NCI-H2227 treated with DMSO at 0.1 percent for 48 hours (cell line): ENCODE data around the gene CNOT6.

ENCODE experiments used
- DNase-seq: peaks from one replicate; lab custom pipeline; 2025; lab: John Stamatoyannopoulos, UW

CNOT6 gene

DNA sequence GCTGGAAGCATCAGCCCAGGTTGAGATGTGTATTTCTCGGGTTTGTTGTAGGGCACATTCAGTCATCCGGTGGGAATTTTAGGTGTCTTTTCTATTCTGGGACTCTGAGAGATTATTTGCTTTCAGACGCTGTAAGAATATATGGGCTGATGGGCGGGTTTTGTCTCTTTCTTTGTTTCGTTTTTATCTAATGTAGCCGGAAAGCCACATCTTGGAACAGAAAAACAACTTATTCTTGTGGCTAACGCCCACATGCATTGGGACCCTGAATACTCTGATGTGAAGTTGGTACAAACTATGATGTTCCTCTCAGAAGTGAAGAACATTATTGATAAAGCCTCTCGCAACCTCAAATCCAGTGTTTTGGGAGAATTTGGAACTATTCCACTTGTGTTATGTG, 74.7 kb downstream of the CNOT6 start:
- no peak for DNase-seq

DNA sequence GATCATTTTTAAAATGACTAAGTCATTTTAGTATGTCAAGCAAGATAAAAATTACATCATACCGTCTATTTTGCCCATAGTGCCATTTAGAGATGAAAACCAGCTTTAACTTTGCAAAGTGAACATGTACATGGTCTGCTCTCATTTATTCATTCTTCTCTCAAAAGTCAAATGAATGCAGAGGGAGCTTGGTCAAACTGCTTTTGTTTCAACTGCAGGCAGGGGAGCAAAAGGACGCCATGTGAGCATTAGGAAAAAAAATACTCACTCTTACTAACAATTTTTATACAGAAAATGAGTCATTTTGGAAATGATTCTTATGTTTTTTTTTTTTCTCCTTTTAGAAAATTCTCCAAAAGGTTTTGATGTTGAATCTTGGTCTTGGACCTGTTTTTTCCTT, 81.4 kb downstream of the CNOT6 start:
- DNase-seq, result no peak

DNA sequence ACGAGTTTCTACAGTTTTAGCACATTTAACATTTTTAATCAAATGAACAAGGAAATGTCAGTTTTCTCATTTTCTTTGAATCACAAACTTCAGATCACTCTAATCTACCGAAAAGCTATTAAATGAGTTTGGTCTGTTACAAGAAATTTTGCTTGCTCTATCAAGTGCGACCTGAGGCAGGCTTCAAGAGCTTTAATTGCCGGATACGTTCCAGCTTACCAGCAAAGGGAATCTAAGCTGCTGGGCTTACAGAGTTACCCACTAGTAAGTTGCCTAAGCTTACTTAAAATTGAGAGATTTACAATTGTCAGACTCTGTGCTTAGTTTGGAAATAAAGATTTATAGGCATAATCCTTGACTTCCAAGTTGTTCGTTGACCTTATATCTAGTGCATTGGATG, 86.5 kb downstream of the CNOT6 start:
- no peak for DNase-seq

DNA sequence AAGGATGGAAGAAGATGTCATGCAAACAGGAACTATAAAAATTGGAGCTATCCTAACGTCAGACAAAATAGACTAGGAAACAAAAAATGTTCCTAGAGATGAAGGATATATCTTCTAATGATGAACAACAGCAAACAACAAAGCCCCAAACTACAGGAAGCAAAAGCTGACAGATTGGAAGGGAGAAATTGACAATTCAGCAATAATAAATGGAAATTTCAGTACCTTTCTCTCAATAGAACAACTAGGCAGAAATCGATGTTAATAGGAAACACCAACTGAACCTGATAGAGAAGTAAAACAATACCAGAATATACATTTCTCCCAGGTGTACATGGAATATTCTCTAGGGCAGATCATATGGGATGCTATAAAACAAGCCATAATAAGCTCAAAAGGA, 89.6 kb downstream of the CNOT6 start:
- DNase-seq, result no peak

DNA sequence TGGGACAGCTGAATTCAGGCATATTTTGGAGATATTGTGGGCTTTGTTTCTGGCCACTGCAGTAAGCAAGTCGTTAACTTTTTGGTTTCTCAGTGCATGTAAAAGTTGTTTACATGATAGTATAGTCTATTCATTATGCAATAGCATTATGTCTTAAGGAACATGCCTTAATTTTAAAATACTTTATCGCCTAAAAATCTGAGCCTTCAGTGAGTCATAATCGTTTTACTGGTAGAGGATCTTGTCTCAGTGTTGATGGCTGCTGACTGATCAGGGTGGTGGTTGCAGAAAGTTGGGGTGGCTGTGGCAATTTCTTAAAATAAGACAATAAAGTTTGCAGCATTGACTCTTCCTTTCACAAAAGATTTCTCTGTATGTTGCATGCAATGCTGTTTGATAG, 92.0 kb downstream of the CNOT6 start:
- no peak for DNase-seq

DNA sequence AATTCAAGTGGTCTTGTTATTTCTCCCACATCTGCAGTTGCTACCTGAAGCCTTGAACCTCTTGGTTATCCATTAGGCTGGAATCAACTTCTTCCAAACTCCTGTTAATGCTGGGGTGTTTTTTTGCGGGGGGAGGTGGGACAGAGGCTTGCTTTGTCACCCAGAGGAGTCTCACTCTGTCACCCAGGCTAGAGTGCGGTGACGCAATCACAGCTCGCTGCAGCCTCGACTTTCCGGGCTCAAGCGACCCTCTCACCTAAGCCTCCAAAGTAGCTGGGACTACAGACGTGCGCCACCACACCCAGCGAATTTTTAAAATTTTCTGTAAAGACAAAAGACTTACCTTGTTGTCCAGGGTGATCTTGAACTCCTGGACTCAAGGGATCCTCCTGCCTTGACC, 92.7 kb downstream of the CNOT6 start:
- no peak for DNase-seq

DNA sequence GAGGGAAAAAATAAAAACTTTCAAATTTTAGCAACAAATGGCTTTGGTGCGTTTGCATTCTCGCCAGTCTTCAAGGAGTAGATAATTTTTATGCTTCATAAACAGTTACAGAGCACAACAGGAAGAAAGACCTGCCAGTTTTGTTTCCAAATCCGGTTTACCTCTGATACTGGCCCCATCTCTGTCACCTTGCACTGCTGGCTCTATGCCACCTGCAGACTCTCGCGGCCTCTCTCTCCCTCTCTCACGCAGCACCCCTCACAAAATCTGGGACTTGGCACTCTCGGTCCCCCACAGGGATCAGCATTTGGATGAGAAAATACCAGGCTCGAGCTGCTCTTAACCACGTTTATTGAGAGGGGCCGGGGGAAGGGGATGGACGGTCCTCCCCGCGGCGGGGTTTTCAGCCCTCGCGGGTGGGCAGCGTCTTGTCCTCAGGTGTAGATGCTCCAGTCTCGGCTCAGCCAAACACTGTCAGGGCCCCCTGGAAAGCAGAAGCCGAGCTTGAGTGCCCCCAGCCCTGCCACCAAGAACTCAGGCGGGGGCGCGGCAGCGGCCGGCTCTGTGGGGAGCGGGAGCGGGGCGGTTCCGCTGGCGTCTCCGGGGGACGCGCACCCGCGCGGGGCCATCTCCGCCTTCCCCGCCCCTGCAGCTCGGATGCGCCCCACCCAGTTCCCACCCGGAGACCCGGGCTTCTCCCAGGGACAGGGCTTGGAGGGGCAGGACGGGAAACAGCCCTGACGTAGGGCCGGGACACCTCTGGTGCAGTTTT, 95.8 kb downstream of the CNOT6 start:
- no peak for DNase-seq

DNA sequence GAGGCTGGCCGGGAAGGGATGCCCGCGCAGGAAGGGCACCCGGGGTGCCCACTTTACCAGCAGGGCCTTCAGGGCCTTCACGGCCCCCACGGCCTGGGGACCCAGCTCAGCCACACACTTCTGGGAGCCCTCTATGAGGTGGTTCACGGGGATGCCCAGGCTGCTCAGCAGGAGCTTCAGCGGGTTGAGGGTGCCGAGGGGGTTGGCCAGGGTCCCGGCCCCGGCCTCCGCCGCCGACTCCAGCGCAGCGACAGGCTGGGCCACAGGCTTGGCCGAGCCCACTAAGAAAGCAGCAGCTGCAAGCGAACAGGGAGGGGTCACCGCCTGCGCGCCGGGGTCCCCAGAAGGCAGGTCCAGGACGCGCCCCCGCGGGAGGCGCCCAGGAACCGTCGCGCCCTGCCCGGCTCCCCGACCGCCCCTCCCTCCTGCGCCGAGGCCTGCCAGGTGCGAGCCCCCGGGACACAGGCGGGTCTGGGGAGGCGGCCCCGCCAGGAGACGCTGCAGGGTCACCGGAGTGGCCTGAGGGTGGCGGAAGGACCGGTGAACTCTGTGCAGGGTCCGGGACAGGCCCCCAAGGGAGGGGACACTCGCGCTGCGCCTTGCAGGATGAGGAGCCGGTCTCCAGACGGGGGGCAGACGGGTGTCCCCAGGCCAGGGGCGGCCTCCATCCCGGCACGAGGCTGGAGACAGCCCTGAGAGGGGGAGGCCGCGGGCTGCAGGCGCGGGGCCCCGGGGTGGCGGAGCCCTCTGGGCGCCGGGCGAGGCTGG, 96.5 kb downstream of the CNOT6 start:
- DNase-seq, result no peak

DNA sequence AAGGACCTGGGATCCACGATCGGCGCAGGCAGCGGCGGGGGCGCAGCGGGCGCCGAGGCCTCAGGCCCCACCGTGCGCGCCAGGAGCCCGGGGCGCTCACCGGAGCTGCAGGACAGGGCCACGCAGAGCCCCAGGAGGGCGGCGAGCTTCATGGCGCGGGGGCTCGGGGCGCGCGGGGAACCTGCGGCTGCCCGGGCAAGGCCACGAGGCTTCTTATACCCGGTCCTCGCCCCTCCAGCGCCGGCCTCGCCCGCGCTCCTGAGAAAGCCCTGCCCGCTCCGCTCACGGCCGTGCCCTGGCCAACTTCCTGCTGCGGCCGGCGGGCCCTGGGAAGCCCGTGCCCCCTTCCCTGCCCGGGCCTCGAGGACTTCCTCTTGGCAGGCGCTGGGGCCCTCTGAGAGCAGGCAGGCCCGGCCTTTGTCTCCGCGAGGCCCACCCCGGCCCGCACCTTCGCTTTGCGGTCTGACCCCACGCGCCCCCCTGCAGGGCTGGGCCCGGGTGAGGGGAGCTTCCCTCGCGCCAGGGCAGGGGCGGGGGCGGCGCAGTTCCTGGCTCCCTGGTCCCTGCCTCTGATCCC, 97.2 kb downstream of the CNOT6 start, which contains the start of gene SCGB3A1:
Gene SCGB3A1, minus strand, starts transcription at position 189 of the 577 bp plus-strand sequence. Its CDS starts 37 bp downstream, at position 152.
- DNase-seq, result no peak

DNA sequence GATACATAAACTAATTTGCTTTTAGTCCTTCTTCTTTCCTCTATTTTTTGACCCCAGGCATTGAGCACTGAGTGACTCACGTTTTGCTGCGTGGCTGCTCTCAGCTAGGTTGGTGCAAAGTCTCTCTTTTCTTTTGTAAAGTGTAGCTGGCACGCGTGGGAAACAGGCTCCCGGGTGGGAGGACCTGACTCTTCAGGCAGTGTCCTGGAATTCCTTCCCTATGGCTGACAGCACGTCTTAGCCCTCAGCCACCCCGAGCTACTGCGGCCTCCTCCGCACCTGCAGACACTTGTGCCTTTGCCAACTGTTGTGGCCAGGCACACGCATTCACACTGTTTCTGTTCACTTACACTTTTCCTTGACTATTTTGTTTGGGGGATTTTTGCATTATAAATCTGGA, 98.0 kb downstream of the CNOT6 start:
- no peak for DNase-seq

DNA sequence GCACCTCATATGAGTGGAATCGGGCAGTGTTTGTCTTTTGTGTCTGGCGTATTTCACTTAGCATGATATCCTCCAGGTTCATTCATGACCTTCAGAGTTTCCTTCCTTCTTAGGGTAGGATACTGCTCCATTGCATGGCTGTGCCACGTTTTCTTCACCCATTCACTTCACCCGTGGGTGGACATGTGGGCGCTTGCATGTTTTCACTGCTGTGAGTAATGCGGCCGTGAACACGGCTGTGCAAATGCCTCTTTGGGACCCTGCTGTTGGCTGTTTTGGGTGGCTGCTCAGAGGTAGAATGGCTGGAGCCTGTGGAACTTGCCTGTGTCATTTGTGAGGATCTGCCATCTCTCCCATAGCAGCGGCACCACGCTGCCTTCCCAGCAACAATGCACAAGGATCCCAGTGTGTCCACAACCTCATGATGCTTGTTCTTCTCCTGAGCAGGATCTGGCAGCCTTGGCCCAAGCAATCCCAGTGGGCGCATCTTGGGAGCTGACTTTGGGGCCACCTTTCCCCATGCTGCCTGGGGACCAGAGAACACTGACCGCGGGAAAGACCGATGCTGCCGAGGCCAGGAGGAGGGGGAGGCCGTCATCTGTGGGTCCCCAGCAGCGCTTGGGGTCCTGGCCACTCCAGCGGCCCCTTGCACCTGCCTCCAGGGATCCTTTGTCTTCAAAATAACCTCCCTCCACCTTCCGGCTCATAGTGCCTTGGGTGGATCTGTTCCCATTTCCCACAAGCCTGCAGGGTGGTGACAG, 99.4 kb downstream of the CNOT6 start:
- DNase-seq, result no peak

DNA sequence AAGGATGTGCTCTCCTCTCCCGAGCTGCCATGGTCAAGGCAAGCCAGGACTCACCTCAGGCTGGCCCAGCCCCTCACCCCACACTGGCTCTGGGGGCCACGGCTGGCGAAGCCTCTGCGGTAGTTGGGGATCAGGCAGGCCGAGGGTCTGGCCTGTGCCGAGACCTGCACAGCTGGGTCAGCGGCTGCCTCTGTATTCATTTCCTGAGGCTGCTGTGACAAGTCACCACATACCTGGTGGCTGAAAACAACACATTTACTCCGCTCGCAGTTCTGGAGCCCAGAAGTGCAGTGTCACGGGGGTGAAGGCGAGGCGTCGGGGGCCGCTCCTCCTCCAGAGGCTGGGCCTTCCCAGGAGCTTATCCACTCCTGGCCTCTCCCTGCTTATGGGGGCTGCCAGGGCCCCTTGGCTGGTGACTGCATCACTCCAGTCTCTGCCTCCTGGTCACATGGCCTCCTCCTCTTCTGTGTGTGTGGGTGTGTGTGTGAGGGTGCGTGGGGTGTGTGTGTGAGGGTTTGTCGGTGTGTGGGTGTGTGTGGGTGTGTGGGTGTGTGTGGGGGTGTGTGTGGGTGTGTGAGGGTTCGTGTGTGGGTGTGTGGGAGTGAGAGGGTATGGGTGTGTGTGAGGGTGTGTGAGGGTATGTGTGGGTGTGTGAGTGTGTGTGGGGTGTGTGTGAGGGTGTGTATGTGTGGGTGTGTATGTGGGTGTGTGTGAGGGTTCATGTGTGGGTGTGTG, 100.3 kb downstream of the CNOT6 start:
- no peak for DNase-seq

DNA sequence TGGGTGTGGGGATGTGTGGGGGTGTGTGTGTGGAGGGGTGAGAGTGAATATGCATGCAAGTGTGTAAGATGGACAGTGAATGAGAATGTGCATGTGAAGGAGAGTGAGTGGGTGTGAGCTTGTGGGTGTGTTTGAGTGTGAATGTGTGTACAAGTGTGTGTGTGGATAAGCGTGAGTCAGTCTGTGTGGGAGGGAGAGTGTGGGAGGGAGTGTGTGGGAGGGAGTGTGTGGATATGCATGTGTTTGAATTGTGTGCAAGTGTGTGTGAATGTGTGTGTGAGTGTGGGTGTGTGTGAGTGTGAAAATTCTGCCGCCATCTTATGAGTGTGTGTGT, 100.8 kb downstream of the CNOT6 start:
- DNase-seq, result no peak

DNA sequence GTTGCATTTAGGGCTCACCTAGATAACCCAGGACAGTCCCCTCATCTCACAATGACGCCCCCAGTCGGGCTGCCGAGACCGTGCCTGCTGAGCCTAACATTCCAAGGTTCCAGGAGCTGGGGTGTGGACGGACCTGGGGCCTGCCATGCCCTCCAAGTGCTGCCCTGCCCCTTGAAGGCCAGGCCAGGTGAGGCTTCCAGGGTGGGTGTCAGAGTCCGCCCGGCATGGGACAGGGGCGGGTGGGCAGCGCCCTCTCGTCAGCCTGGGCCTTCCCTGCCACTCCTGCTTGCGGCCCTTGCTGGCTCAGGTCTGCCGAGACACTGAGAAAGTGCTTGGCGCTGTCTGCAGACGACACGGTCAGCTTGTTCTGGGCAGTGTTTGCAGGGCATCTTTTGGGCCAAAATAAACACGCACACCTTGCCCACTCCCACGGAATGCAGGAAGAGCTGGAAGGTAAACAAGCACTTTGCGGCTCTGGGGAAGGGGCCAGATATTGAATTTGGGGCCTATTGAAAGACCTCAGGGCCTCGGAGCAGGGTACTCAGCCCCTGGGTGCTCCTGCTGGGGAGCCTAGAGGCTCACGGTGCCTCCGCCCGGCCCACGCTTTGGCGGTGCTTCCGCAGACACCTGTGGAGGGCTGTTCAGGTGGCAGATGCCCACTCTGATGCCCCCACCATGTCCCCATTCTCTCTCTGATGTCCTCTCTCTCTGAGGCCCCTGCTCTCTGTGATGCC, 101.4 kb downstream of the CNOT6 start:
- no peak for DNase-seq

DNA sequence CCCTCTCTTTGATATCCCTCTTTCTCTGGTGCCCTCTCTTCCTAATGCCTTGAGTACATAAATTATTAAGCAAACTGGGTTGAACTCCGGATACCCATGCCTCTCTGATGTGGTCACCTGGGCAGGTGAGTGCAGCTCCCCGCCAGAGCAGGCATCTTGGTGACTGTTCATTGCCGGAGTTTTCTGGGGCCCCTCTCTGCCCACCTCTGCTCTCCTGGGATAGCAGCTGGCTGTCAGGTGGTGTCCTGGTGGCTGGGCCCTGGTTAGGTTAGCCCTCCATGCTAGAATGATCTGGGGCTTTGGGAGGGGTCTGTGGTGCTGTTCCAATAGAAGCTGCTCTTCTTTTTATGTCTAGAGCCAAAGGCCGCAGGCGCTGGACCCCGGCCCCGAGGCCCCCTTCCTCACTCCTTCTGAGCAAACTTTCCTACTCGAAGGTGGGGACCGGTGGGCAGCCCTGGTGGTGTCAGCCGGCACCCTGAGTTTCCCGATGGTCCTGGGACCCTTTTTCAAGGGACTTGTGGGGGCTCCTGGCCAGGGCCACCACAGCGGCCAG, 102.0 kb downstream of the CNOT6 start:
- DNase-seq, result no peak

DNA sequence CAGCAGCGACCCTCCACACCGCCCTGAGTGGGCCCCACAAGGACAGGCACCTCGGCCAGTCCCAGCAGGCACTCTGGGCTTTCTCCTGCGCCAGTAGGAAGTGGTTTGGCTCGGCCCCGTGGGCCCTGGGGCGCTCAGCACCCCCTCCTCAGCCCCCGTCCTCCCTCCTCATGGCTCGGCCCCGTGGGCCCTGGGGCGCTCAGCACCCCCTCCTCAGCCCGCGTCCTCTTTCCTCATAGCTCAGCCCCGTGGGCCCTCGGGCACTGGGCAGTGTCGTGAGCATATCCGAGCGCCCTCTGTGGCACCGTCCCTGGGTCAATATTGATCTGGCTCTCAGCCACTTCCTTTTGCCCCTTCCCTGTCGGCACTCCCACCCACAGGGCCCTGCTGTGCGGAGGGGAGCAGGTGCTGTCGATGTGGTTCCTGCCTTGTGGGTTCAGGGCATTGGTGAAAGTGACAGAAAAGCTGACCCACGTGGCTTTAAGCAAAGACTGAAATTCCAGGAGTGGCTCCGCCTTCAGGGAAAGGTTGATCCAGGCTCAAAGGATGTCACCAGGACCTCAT, 102.6 kb downstream of the CNOT6 start:
- DNase-seq, result no peak

DNA sequence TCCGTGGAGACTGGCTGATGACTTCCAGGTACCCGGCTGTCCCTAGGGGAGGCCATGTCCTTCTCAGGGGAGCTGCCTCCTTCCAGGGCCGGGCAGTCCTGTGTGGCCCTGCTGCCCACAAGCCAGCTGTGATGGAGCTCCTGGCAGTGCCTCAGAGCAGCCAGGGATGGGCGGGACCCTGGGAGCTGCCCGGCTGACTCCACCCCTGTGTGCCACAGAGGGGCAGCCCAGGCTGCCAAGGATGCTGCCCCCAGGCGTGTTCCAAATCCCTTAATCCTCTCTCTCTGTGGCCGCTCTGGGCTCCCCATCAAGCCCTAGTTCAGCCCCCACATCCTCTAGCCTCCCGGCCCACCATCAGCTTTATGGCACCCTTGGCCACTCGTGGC, 104.1 kb downstream of the CNOT6 start:
- no peak for DNase-seq

DNA sequence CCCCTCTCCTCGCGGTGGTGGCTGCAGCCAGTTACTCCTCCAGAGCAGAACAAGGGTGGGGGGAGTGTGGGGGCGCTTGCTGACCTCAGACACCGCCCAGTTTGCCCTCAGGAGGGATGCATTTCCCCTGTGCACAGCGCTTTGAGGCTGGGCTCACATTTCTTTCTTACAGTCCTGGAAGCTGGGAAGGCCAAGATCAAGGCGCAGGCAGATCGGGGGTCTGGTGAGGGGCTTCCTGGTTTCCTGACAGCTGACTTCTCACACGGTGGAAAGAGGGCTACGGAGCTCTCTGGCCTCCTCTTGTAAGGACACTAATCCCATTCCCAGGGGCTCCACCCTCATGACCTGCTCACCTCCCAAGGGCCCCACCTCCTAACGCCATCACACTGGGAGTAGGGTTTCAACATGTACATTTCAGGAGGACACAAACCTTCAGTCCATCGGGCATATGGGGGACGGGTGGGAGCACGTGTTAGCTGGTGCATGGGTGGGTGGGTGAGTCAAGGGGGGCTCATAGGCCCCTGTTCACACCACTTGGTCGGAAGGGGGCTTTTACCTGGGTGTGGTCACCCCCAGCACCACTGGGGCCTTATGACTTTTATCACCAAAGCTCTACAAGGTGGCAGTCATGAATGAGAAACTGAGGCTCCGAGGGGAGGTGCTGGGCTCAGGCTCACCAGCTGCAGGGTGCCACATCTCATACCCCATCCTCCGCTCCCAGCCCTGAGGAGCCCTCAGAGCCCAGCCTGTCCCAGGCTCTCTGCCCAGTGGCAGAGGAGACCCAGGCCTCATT, 104.8 kb downstream of the CNOT6 start:
- no peak for DNase-seq

DNA sequence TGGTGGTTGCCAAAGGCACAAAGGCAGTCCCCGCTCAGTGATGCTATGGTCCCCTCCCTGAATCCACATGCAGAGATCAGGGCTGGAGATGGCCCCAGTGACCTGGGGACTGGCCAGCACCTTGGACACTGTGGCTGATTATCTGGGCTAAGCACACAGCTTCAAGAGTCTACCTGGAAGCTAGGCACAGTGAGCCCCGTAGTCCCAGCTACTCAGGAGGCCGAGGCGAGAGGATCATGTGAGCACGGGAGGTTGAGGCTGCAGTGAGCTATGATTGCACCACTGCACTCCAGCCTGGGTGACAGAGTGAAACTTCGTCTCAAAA, 105.4 kb downstream of the CNOT6 start:
- DNase-seq, result no peak
